AG04450 (cell line): ENCODE results near the gene RAI1. TPM values are rescaled to one million over a fixed set of nuclear protein-coding genes. Genes with fewer than 3 reads are reported as not detected.

Source experiments
- CTCF ChIA-PET: fragments of 300-600, 350-600 bp; formaldehyde crosslinking; extraction: SDS; loops from one replicate; lab custom pipeline; 2022; ENCODE audit warnings: antibody characterized with exemption, inconsistent platforms; lab: Charles Lee
- POLR2A ChIA-PET: fragments of 350-600 bp; formaldehyde crosslinking; extraction: SDS; loops from one replicate; lab custom pipeline; 2021; ENCODE audit warnings: antibody characterized with exemption, inconsistent platforms; lab: Yijun Ruan, JAX
- DNase-seq: peaks from one replicate; pipeline ENCODE4 v3.0.0-alpha.2; 2011; ENCODE audit warnings: low read depth, low spot score
- H3K27ac ChIP-seq: one replicate; pipeline ENCODE4 v1.5.1; 2012; ENCODE audit warnings: low read depth, low read length, control low read depth
- H3K27me3 ChIP-seq: one replicate; pipeline ENCODE4 v1.6.0; 2012; ENCODE audit warnings: low read length; ENCODE audit not compliant: control insufficient read depth, insufficient read depth
- H3K4me3 ChIP-seq: 2 replicates; pipeline ENCODE4 v1.5.1; 2011; ENCODE audit warnings: mild to moderate bottlenecking, low read depth, low read length, control low read depth
- H3K9me3 ChIP-seq: 2 replicates; pipeline ENCODE4 v1.5.1; 2012; ENCODE audit warnings: low read length; ENCODE audit not compliant: control insufficient read depth, insufficient read depth
- polyA plus RNA-seq: library from polyadenylated mRNA; depleted of rRNA; stranded (reverse); fragments of >200 nt; gene quantifications from 2 replicates; pipeline ENCODE4 v1.2.3, GENCODE V29; 2011
- TF ChIP-seq, protein P1 (sequence below): IDR thresholded peaks from 2 replicates; pipeline ENCODE4 v1.5.1; 2011; ENCODE audit warnings: low read depth, low read length, control low read depth, inconsistent platforms

RAI1 gene
- polyA plus RNA-seq, 1 experiment, result 2.1 TPM

- CTCF ChIA-PET, result no interaction called here
- TF ChIP-seq, protein P1, sequence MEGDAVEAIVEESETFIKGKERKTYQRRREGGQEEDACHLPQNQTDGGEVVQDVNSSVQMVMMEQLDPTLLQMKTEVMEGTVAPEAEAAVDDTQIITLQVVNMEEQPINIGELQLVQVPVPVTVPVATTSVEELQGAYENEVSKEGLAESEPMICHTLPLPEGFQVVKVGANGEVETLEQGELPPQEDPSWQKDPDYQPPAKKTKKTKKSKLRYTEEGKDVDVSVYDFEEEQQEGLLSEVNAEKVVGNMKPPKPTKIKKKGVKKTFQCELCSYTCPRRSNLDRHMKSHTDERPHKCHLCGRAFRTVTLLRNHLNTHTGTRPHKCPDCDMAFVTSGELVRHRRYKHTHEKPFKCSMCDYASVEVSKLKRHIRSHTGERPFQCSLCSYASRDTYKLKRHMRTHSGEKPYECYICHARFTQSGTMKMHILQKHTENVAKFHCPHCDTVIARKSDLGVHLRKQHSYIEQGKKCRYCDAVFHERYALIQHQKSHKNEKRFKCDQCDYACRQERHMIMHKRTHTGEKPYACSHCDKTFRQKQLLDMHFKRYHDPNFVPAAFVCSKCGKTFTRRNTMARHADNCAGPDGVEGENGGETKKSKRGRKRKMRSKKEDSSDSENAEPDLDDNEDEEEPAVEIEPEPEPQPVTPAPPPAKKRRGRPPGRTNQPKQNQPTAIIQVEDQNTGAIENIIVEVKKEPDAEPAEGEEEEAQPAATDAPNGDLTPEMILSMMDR, result no peak
- Histone ChIP-seq H3K27ac (no peak overlapping the region), H3K9me3 (no peaks in the 10 kb centered on the region), H3K4me3 (no peak overlapping the region), H3K27me3 (no peaks in the 10 kb centered on the region)
- no peak for DNase-seq
- POLR2A ChIA-PET, result no interaction called here
These were observed 82.5 kb downstream of the RAI1 start for GRCh38 chr17:17763734-17764133.

GRCh38 chr17:17765359-17766076, 84.3 kb downstream of the RAI1 start:
- POLR2A ChIA-PET, result no interaction called here
- H3K4me3 ChIP-seq, result no peak overlapping the region

GRCh38 chr17:17766077-17766743, 85.0 kb downstream of the RAI1 start:
- H3K27ac ChIP-seq, result no peak overlapping the region
- POLR2A ChIA-PET, result interaction anchor here (0.7 kb wide), 1 partner anchor 26 kb away, joined by 14 read pairs; no protein-coding TSS in a partner anchor
- TF ChIP-seq, protein P1, result no peak
- no peaks in the 10 kb centered on the region for H3K9me3 ChIP-seq
- no peak for DNase-seq
- H3K27me3 ChIP-seq, result no peaks in the 10 kb centered on the region
- no peak overlapping the region for H3K4me3 ChIP-seq
- CTCF ChIA-PET, result no interaction called here

More at GRCh38 chr17:17765359-17766076, 84.3 kb downstream of the RAI1 start:
- TF ChIP-seq, protein P1, result no peak
- no peak for DNase-seq
- H3K27me3 ChIP-seq, result no peaks in the 10 kb centered on the region
- CTCF ChIA-PET, result no interaction called here
- H3K9me3 ChIP-seq, result no peaks in the 10 kb centered on the region
- no peak overlapping the region for H3K27ac ChIP-seq

GRCh38 chr17:17766744-17767120, 85.5 kb downstream of the RAI1 start:
- Histone ChIP-seq H3K4me3 (no peak overlapping the region), H3K27ac (no peak overlapping the region), H3K27me3 (no peaks in the 10 kb centered on the region), H3K9me3 (no peaks in the 10 kb centered on the region)
- no peak for DNase-seq
- TF ChIP-seq, protein P1, result no peak
- CTCF ChIA-PET, result no interaction called here
- POLR2A ChIA-PET, result interaction anchor here (0.7 kb wide), 1 partner anchor 26 kb away, joined by 14 read pairs; no protein-coding TSS in a partner anchor
